Measurements from ENCODE around the gene PEAK1. TPM values are rescaled to one million over a fixed set of nuclear protein-coding genes. Genes with fewer than 3 reads are reported as not detected.

The PEAK1 gene
- total and polyA plus RNA-seq, 2 donors (not counting 1 experiment from before 2014, with no cell fraction given): 61.0 to 91.8 TPM

GRCh38 chr15:77380033-77380432 lies 39.9 kb downstream of the PEAK1 start:
- H3K27ac ChIP-seq (ENCODE audit: insufficient read depth, low read length): no peak overlapping the region
- no peak overlapping the region for H2AFZ ChIP-seq (ENCODE audit: low read length)
- H4K20me1 ChIP-seq (ENCODE audit: control insufficient read depth, extremely low read depth, insufficient read depth, low read length): peaks cover 4% of the 10 kb centered on the region
- DNase-seq (ENCODE audit: low read depth in 2 of 2): no peak
- H3K4me3 ChIP-seq (replicated peaks in 1 of 4; ENCODE audit: control extremely low read depth in 1 of 4, insufficient read depth in 1 of 4, low read depth in 3 of 4, low read length in 4 of 4): no peak overlapping the region
- H3K79me2 ChIP-seq (ENCODE audit: control insufficient read depth, insufficient read depth, low read length): peaks cover 74% of the 10 kb centered on the region
- H3K4me2 ChIP-seq (ENCODE audit: extremely low read depth, insufficient read depth, low read length): no peak overlapping the region
- no peak for TF ChIP-seq CTCF (conservative IDR thresholded peaks at IDR 0.05 in 1 of 2, IDR thresholded peaks at IDR 0.05 in 1 of 2; ENCODE audit: low read depth in 1 of 2, low read length in 2 of 2)
- no peak for TF ChIP-seq EZH2 (IDR thresholded peaks at IDR 0.05; ENCODE audit: low read length, missing control alignments)
- H3K4me1 ChIP-seq (ENCODE audit: control insufficient read depth, extremely low read depth, insufficient read depth, low read length): no peaks in the 10 kb centered on the region
- no peaks in the 10 kb centered on the region for H3K27me3 ChIP-seq (ENCODE audit: control insufficient read depth, insufficient read depth, low read length)
- H3K9me3 ChIP-seq (ENCODE audit: control insufficient read depth, insufficient read depth, low read depth, low read length): no peaks in the 10 kb centered on the region
- H3K9ac ChIP-seq (ENCODE audit: insufficient read depth, low read length): no peak overlapping the region
- no peaks in the 10 kb centered on the region for H3K36me3 ChIP-seq (ENCODE audit: control insufficient read depth, insufficient read depth, low read length)

- no peak overlapping the region for H3K9ac ChIP-seq (ENCODE audit: insufficient read depth, low read length)
- no peak overlapping the region for H3K27ac ChIP-seq (ENCODE audit: insufficient read depth, low read length)
- DNase-seq (ENCODE audit: low read depth in 2 of 2): no peak
- H3K79me2 ChIP-seq (ENCODE audit: control insufficient read depth, insufficient read depth, low read length): peaks cover 71% of the 10 kb centered on the region
- H3K9me3 ChIP-seq (ENCODE audit: control insufficient read depth, insufficient read depth, low read depth, low read length): no peaks in the 10 kb centered on the region
- no peaks in the 10 kb centered on the region for H3K36me3 ChIP-seq (ENCODE audit: control insufficient read depth, insufficient read depth, low read length)
- H3K4me3 ChIP-seq (replicated peaks in 1 of 4; ENCODE audit: control extremely low read depth in 1 of 4, insufficient read depth in 1 of 4, low read depth in 3 of 4, low read length in 4 of 4): no peak overlapping the region
- no peak overlapping the region for H3K4me2 ChIP-seq (ENCODE audit: extremely low read depth, insufficient read depth, low read length)
- H3K27me3 ChIP-seq (ENCODE audit: control insufficient read depth, insufficient read depth, low read length): no peaks in the 10 kb centered on the region
- H3K4me1 ChIP-seq (ENCODE audit: control insufficient read depth, extremely low read depth, insufficient read depth, low read length): no peaks in the 10 kb centered on the region
- H4K20me1 ChIP-seq (ENCODE audit: control insufficient read depth, extremely low read depth, insufficient read depth, low read length): peaks cover 2% of the 10 kb centered on the region
- no peak for TF ChIP-seq CTCF (conservative IDR thresholded peaks at IDR 0.05 in 1 of 2, IDR thresholded peaks at IDR 0.05 in 1 of 2; ENCODE audit: low read depth in 1 of 2, low read length in 2 of 2)
- TF ChIP-seq EZH2 (IDR thresholded peaks at IDR 0.05; ENCODE audit: low read length, missing control alignments): no peak
- no peak overlapping the region for H2AFZ ChIP-seq (ENCODE audit: low read length)
These were observed 43.1 kb downstream of the PEAK1 start for GRCh38 chr15:77376770-77377169.

GRCh38 chr15:77375133-77375532 lies 44.8 kb downstream of the PEAK1 start:
- no peak for TF ChIP-seq CTCF (conservative IDR thresholded peaks at IDR 0.05 in 1 of 2, IDR thresholded peaks at IDR 0.05 in 1 of 2; ENCODE audit: low read depth in 1 of 2, low read length in 2 of 2)
- TF ChIP-seq EZH2 (IDR thresholded peaks at IDR 0.05; ENCODE audit: low read length, missing control alignments): no peak
- Histone ChIP-seq H3K4me2 (ENCODE audit: extremely low read depth, insufficient read depth, low read length) (no peak overlapping the region), H3K79me2 (ENCODE audit: control insufficient read depth, insufficient read depth, low read length) (peaks cover 68% of the 10 kb centered on the region), H3K9ac (ENCODE audit: insufficient read depth, low read length) (no peak overlapping the region), H3K36me3 (ENCODE audit: control insufficient read depth, insufficient read depth, low read length) (no peaks in the 10 kb centered on the region), H2AFZ (ENCODE audit: low read length) (no peak overlapping the region), H3K4me3 (replicated peaks in 1 of 4; ENCODE audit: control extremely low read depth in 1 of 4, insufficient read depth in 1 of 4, low read depth in 3 of 4, low read length in 4 of 4) (no peak overlapping the region), H4K20me1 (ENCODE audit: control insufficient read depth, extremely low read depth, insufficient read depth, low read length) (peaks cover 2% of the 10 kb centered on the region), H3K27ac (ENCODE audit: insufficient read depth, low read length) (no peak overlapping the region), H3K9me3 (ENCODE audit: control insufficient read depth, insufficient read depth, low read depth, low read length) (no peaks in the 10 kb centered on the region), H3K27me3 (ENCODE audit: control insufficient read depth, insufficient read depth, low read length) (no peaks in the 10 kb centered on the region), H3K4me1 (ENCODE audit: control insufficient read depth, extremely low read depth, insufficient read depth, low read length) (no peaks in the 10 kb centered on the region)
- no peak for DNase-seq (ENCODE audit: low read depth in 2 of 2)

Measured in fibroblast of lung (primary cell).